ENCODE data around the gene FAM174A.

- TF ChIP-seq REST (IDR thresholded peaks at IDR 0.05; ENCODE audit: insufficient read depth in 1 of 2, low read depth in 2 of 2, low read length in 2 of 2) (no peak), POLR2AphosphoS5 (IDR thresholded peaks at IDR 0.05; ENCODE audit: low read depth, low read length) (no peak), TAF1 (IDR thresholded peaks at IDR 0.05; ENCODE audit: borderline replicate concordance, insufficient read depth, low read length) (no peak)
Measured at GRCh38 chr5:100518377-100518776, 16.8 kb upstream of the FAM174A start.
